Heart right ventricle (tissue), 16 donors: Measurements from ENCODE around the gene DUOX2. TPM values are rescaled to one million over a fixed set of nuclear protein-coding genes. Genes with fewer than 3 reads are reported as not detected.

Experiments
- ATAC-seq, 8 donors: fragments of 200-7000 bp; cut with Tn5 transposase; one replicate each; pipeline ENCODE4 v1.9.1; 2020; ENCODE audit warnings: mild to moderate bottlenecking in 8 of 8, moderate library complexity in 8 of 8, moderate number of reproducible peaks in 1 of 8
- DNase-seq, 2 donors: peaks; one replicate each; pipeline ENCODE4 v3.0.0-alpha.2; 2020
- H3K27ac ChIP-seq, 10 donors: fragments of 200-600 bp; sonication (generic) in 2 of 10; one replicate each; pipeline versions ENCODE4 v1.5.0 to v1.8.0; 2020 to 2022; ENCODE audit warnings: mild to moderate bottlenecking in 3 of 10
- H3K27me3 ChIP-seq, 7 donors: fragments of 200-600 bp; one replicate each; pipeline ENCODE4 v1.8.0; 2021 to 2022; ENCODE audit warnings: mild to moderate bottlenecking in 2 of 7
- H3K36me3 ChIP-seq, 9 donors: fragments of 200-600 bp; sonication (generic) in 1 of 9; one replicate each; pipeline versions ENCODE4 v1.5.0 to v1.8.0; 2020 to 2022; ENCODE audit warnings: mild to moderate bottlenecking in 2 of 9
- H3K4me1 ChIP-seq, 9 donors: fragments of 200-600 bp; sonication (generic) in 1 of 9; one replicate each; pipeline versions ENCODE4 v1.5.0 to v1.8.0; 2020 to 2022; ENCODE audit warnings: mild to moderate bottlenecking in 4 of 9
- H3K4me3 ChIP-seq, 10 donors: fragments of 200-600 bp; sonication (generic) in 2 of 10; one replicate each; pipeline versions ENCODE4 v1.5.0 to v1.8.0; 2020 to 2022; ENCODE audit warnings: mild to moderate bottlenecking in 7 of 10, moderate library complexity in 2 of 10
- H3K9me3 ChIP-seq, 11 donors: fragments of 200-600 bp in 10 of 11; sonication (generic) in 2 of 11; one replicate each; pipeline versions ENCODE4 v1.5.0 to v1.8.0; 2013 to 2022; ENCODE audit warnings: mild to moderate bottlenecking in 2 of 11, control low read depth in 1 of 11, moderate library complexity in 1 of 11
- WGBS, 2 donors: extraction: QIAGEN DNeasy Blood & Tissue Kit; methylation state at CpG; one replicate each; pipeline ENCODE4 v1.1.7; 2013; ENCODE audit warnings: inconsistent platforms in 1 of 2; 5-methylcytosine and 5-hydroxymethylcytosine counted together
- intact Hi-C, 10 donors: fragments of 100-400 bp; cut with DNase I; formaldehyde crosslinking; loops; one replicate each; pipeline versions ENCODE4 v1.11.1 to v1.14.2; 2022
- polyA plus RNA-seq, 2 donors: library from polyadenylated mRNA; stranded (reverse); fragments of 200-250 nt; gene quantifications; one replicate each; pipeline ENCODE4 v1.2.3, GENCODE V29; 2013
- total RNA-seq, 10 donors: library from RNA; stranded (reverse); fragmentation: NEBNext Ultra II Directional in 3 of 10; extraction: Animal tissue kit (Norgen Biotek cat#: 25700) in 3 of 10; gene quantifications; one replicate each; pipeline versions ENCODE4 v1.2.1 to v1.2.4, GENCODE V29; 2021 to 2023
- TF ChIP-seq, protein P1 (sequence below), 9 donors: fragments of 200-600 bp; sonication (generic) in 2 of 9; IDR thresholded peaks; one replicate each; pipeline versions ENCODE4 v1.5.0 to v1.8.0; 2021 to 2022; ENCODE audit warnings: antibody characterized with exemption in 9 of 9, mild to moderate bottlenecking in 5 of 9, moderate library complexity in 1 of 9
- donor health status: Arrhythmogenic right ventricular cardiomyopathy.
- donor health status: ischemic (EF 13 %, LVEDD 7.1; RV severe dilation, severe dysfunction).
- donor health status: healthy with polysubstance abuse.
- donor health status: DM: no; HTN: yes; CAD: no.
- donor health status: DM: no; HTN: no; CAD: no.
- donor health status: ischemic (EF 25% LVEDD 6.9; RV normal size, moderate dysfunction).
- donor health status: ischemic (EF 25% LVEDD 5.7; RV mildly dilated, moderate dysfunction).
- donor health status: healthy.
- donor health status: DM: yes; HTN: yes; CAD: no.
- donor health status: Ischemic cardiomyopathy.
- donor health status: ischemic (EF 35%, LVEDD 5.7; RV mildly dilated, moderate dysfunction).
- donor health status: nonischemic (EF 11% LVEDD 7.7; RV severe dilation, severe dysfunction).
- donor health status: DM: yes; HTN: yes; CAD: no.
- donor health status: PGD.
- donor health status: ischemic (EF 29% LVEDD 5.4; RV normal size, mild dysfunction).
- donor health status: nonischemic (EF 23%, LVEDD 6.1; RV moderate dilation, normal function).

DUOX2 gene
- total and polyA plus RNA-seq, 12 donors, result 0.03 to 0.73 (median 0.15) TPM; not detected in 1

DNA sequence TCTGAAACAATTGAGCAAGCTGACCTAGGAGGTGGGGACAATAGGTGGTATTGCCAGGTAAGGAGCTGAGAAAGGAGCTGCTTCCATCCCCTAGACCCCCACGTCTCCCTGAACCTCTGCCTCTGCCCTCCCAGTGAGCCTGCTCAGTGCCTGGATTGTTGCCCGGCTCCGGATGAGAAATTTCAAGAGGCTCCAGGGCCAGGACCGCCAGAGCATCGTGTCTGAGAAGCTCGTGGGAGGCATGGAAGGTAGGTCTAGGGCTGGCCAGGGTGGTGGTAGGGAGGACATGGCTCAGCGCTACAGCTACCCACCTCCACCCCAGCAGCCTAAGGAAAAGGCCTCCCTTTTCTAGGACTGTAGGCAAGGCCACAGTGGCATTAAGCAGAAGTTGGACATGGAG lies 29.1 kb upstream of the DUOX2 start:
- H3K4me1 ChIP-seq, result no peaks in the 10 kb centered on the region
- TF ChIP-seq, protein P1, sequence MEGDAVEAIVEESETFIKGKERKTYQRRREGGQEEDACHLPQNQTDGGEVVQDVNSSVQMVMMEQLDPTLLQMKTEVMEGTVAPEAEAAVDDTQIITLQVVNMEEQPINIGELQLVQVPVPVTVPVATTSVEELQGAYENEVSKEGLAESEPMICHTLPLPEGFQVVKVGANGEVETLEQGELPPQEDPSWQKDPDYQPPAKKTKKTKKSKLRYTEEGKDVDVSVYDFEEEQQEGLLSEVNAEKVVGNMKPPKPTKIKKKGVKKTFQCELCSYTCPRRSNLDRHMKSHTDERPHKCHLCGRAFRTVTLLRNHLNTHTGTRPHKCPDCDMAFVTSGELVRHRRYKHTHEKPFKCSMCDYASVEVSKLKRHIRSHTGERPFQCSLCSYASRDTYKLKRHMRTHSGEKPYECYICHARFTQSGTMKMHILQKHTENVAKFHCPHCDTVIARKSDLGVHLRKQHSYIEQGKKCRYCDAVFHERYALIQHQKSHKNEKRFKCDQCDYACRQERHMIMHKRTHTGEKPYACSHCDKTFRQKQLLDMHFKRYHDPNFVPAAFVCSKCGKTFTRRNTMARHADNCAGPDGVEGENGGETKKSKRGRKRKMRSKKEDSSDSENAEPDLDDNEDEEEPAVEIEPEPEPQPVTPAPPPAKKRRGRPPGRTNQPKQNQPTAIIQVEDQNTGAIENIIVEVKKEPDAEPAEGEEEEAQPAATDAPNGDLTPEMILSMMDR (IDR thresholded peaks at IDR 0.05), result no peak
- intact Hi-C loops, result no loop called here
- whole genome bisulfite sequencing, 2 donors, result 85 to 89% methylated on average over 7 of the region's 7 CpGs
- DNase-seq, result no peak
- H3K27me3 ChIP-seq, result peaks cover 0 to 32% (median 0%) of the 10 kb centered on the region in 7 donors
- no peaks in the 10 kb centered on the region for H3K36me3 ChIP-seq
- ATAC-seq, result no peak
- H3K4me3 ChIP-seq, result no peak overlapping the region
- H3K9me3 ChIP-seq, result no peaks in the 10 kb centered on the region
- no peak overlapping the region for H3K27ac ChIP-seq

DNA sequence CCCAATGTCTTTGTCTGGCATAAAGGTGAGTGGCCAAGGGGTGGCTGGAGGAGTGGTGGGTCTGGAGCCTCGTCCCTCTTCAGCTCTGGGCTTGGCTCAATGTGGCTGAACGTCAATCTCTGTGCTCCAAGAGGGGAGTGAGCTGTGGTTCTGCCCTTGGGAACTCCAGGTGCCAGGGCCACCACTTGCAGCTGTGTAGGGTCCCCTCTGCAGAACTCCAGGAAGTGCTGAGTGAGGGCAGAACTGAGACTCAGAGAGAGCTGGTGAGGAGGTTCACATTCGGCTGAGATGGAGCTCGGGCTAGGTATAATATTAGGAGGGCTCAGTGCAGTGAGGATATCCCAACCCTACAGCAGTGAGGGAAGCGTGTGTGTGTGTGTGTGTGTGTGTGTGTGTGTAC lies 27.4 kb upstream of the DUOX2 start:
- TF ChIP-seq, protein P1 (IDR thresholded peaks at IDR 0.05), result no peak
- Histone ChIP-seq H3K9me3 (no peaks in the 10 kb centered on the region), H3K4me1 (no peaks in the 10 kb centered on the region), H3K36me3 (no peaks in the 10 kb centered on the region), H3K27me3 (peaks cover 0 to 41% (median 8%) of the 10 kb centered on the region in 7 donors), H3K4me3 (no peak overlapping the region), H3K27ac (no peak overlapping the region)
- intact Hi-C loops, result no loop called here
- no peak for ATAC-seq
- 80 to 87% methylated on average over 5 of the region's 5 CpGs for WGBS, 2 donors
- no peak for DNase-seq

DNA sequence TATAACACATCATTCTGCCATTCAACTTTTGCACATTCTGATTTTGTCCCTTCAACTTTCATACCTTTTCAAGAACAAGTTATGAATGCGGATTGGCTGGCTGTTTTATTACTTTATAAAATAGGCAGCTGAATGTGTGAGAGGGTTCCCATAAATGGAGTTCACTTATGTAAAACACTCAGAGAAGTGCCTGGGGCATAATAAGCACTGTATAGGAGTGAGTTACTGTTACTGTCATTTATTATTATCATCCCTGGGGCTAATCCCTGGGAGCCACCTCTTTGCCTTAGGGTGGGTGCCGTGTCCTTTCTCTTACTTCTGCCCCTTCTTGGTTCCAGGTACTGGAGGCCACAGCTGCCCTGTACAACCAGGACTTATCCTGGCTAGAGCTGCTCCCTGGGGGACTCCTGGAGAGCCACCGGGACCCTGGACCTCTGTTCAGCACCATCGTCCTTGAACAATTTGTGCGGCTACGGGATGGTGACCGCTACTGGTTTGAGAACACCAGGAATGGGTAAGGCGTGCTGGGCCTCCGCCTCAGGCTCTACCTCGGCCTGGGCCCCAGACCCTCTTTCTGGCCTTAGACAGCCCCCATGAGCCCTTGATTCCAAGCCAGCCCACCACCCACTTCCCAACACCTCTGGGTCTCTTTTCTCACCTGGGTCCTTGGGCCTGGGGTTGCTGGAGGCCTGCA lies 26.7 kb upstream of the DUOX2 start:
- WGBS, 2 donors, result 95% methylated on average over 10 of the region's 10 CpGs
- TF ChIP-seq, protein P1 (IDR thresholded peaks at IDR 0.05), result no peak
- H3K27me3 ChIP-seq, result peaks cover 0 to 47% (median 14%) of the 10 kb centered on the region in 7 donors
- no peak overlapping the region for H3K4me3 ChIP-seq
- H3K36me3 ChIP-seq, result no peaks in the 10 kb centered on the region
- H3K27ac ChIP-seq, result no peak overlapping the region
- H3K4me1 ChIP-seq, result no peaks in the 10 kb centered on the region
- DNase-seq, result no peak
- no peak for ATAC-seq
- intact Hi-C loops, result no loop called here
- H3K9me3 ChIP-seq, result no peaks in the 10 kb centered on the region

GRCh38 chr15:45139770-45140169 lies 25.8 kb upstream of the DUOX2 start:
- H3K27me3 ChIP-seq, result peaks cover 0 to 55% (median 21%) of the 10 kb centered on the region in 7 donors
- no peak for ATAC-seq
- WGBS, 2 donors, result 91 to 92% methylated on average over 6 of the region's 6 CpGs
- intact Hi-C loops, result no loop called here
- peaks cover 0 to 7% (median 6%) of the 10 kb centered on the region in 9 donors for H3K4me1 ChIP-seq
- no peak overlapping the region for H3K4me3 ChIP-seq
- no peaks in the 10 kb centered on the region for H3K9me3 ChIP-seq
- no peaks in the 10 kb centered on the region for H3K36me3 ChIP-seq
- DNase-seq, result no peak
- TF ChIP-seq, protein P1 (IDR thresholded peaks at IDR 0.05), result no peak
- H3K27ac ChIP-seq, result no peak overlapping the region
